ENCODE data around the gene CFAP141.

Gene CFAP141

GRCh38 chr1:154171880-154172279 is 34.3 kb downstream of the CFAP141 start:
- no peak for DNase-seq (ENCODE audit: low read depth in 3 of 3)

DNA sequence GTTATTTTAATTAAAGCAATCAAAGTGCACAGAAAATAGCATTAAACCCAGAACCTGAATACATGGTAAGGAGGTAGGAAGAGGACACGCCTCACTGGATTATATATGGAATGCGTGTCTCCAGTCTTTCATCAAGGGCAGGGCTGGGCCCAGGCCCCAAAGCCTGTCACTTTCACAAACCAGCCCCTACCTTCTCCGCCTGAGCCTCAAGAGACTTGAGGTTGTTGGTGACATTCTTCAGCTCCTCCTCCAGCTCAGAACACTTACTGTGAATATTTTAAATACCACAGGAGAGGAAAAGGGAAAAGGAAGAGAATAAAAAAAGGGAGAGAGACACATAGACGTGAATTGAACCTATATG is 34.9 kb downstream of the CFAP141 start:
- DNase-seq (ENCODE audit: low read depth in 3 of 3) = no peak

DNA sequence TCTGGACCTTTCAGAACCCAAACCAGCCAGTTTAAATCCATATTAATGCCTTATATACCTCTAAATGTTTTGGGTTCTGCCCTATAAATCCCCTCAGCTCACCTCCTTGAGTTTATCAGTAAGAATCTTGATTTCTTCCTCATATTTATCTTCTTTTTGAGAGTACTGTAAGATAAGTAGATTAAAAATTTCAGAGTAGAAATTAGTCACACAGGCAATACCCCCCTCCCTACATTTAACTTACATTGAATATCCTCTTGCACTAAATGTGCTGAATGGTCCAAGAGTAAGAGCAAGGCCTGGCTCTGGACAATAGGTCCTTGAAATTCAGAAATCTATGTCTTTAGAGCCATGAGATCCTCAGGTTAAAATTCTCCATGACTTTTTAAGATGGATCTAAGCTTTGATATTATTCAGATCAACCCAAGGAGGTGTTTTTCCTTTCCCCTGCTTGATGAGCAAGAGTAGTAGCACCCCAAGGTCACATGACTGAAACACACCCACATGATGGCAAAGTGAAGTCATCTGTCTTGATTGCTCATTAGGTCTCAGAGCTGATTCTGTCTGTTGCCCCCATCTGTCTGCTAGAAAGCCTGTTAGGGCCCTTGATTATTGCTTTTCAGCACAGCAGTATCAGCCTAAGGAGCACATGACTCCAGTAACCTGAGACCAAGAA is 35.4 kb downstream of the CFAP141 start:
- DNase-seq (ENCODE audit: low read depth in 3 of 3) = peak in 2 of 3 experiments; percentile 26 to 28

- DNase-seq (ENCODE audit: low read depth in 3 of 3) = no peak
These were observed 38.7 kb downstream of the CFAP141 start for GRCh38 chr1:154167461-154167860.

DNA sequence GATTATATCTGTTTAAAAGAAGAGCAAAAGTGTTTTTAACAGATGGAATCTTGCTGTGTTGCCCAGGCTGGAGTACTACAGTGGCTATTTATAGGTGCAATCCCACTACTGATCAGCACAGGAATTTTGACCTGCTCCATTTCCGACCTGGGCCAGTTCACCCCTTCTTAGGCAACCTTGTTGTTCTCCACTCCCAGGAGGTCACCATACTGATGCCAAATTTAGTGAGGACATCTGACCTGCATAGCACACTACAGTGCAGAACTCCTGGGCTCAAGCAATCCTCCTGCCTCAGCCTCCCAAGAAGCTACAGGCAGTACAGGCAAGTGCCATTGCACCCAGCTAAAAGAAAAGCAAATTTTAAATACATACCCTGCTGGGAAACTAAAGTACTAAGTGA is 39.9 kb downstream of the CFAP141 start:
- no peak for DNase-seq (ENCODE audit: low read depth in 3 of 3)

- no peak for DNase-seq (ENCODE audit: low read depth in 3 of 3)
These were observed 46.6 kb downstream of the CFAP141 start for GRCh38 chr1:154159554-154159953.

- no peak for DNase-seq (ENCODE audit: low read depth in 3 of 3)
These were observed 47.6 kb downstream of the CFAP141 start for GRCh38 chr1:154158307-154159125.

DNA sequence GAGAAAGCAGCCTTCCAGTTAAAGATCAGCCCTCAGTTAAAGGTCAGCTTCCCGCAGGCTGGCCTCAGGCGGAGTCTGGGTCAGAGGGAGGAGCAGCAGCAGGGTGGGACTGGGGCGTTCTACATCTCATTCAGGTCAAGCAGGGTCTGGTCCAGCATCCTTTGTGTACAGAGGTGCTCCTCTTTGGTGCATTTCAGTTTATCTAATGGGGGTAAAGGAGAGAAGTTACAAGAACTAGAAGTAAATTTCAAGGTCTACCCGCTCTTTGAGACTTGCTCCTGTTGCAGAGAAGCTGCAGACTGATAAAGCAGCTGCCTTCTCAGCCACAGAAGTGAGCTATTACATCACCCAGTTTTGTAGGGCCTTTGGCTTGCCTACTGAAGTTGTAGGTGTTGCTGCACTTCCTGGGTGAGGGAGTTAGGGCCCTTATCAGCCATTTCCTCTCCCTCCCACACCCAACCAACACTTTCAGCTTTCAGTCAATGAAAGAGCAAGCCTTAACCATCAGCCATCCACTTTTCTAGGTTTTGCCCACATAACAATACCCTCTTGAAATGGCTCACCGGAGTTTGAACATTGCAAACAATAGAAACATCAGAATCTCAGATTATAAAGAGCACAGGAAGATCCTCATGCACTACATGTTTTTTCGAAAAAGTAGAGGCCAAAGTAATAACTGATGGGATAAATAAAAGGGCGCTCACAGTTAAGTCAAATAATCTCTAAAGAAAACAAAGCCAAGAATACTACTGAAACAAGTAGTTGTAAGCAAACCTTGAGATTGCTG is 48.4 kb downstream of the CFAP141 start:
- peak; percentile 15 to 61 (median 41) for DNase-seq (ENCODE audit: low read depth in 3 of 3)

- no peak for DNase-seq (ENCODE audit: low read depth in 3 of 3)
These were observed 50.9 kb downstream of the CFAP141 start for GRCh38 chr1:154155251-154155650.

DNA sequence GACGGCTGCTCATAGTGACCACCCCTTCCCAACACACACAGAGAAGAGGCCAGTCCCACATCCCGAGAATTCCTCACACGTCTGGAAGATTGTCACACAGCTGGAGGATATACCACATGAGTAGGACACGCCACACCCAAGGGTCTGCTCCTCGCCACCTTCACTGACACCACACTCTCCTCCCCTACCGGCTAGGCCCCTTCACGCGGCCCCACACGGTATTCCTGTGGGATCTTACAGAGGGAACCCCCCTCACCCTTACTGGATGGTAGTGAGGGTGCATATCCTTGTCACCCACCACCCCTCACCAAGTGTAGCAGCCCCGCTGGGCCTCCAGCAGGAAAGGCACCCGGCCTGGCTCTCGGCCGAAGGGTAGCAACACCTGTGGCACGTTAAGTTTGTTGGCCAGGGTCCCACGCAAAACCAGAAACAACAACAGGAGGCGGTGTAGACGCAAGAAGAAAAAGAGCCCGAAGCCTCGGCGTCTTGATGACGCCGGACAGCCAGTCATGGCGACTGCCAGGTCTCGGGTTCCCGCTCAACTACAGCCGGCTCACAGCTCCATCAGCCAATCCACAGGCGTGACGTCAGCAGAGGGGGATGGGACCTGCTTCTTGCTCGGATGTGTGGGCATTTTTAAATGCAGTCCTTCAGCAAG is 51.5 kb downstream of the CFAP141 start, which contains the start of gene NUP210L:
Gene NUP210L (minus strand): TSS at position 540 of the 658 bp plus-strand sequence.
- DNase-seq (ENCODE audit: low read depth in 3 of 3) = no peak

DNA sequence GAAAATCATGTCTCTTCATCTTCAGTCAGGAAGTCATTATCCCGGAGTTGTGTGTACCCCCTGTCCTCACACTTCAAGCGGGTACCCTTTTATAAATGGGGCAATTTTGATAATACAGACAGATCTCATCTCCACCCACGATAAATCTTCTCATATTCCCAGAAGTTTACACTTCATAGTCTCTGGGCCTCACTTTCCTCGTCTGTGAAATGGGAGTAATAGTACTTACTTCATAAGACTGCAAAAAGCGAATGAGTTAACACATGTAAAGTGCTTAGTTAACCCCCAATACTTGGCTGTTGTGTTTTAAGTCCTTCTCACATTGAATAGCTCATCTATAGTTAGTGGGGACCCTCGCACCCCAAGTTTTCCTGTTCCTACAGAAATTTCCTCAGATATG is 52.1 kb downstream of the CFAP141 start:
- DNase-seq (ENCODE audit: low read depth in 3 of 3) = no peak

DNA sequence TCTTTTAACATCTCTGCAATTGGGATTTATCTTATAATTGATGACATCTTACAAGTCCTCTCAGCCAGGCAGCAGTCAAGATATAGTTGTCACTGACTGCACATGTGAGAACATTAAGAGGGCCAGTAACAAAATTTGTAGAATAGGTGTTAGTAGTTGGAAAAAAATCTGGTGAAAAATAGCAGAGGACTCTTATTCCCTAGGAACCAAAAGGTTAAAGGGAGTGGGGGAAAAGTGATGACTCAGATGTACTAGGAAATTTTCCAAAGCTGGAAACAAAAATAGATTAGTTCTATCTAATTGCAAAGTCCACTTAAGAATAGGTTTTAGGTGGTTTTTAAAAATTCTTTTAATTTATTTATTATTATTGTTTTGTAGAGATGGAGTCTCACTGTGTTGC is 54.8 kb downstream of the CFAP141 start:
- no peak for DNase-seq (ENCODE audit: low read depth in 3 of 3)
